GM10266 (cell line): Measurements from ENCODE around the gene NOC4L.

ENCODE experiments used
- DNase-seq: peaks from one replicate; pipeline ENCODE4 v3.0.0; 2012; ENCODE audit errors: extremely low spot score
- TF ChIP-seq, protein P1 (sequence below): IDR thresholded peaks from 2 replicates; pipeline ENCODE4 v1.5.1; 2012; ENCODE audit warnings: mild to moderate bottlenecking, low read depth; ENCODE audit not compliant: control insufficient read depth, insufficient read depth; ENCODE audit errors: missing control alignments

NOC4L gene

DNA sequence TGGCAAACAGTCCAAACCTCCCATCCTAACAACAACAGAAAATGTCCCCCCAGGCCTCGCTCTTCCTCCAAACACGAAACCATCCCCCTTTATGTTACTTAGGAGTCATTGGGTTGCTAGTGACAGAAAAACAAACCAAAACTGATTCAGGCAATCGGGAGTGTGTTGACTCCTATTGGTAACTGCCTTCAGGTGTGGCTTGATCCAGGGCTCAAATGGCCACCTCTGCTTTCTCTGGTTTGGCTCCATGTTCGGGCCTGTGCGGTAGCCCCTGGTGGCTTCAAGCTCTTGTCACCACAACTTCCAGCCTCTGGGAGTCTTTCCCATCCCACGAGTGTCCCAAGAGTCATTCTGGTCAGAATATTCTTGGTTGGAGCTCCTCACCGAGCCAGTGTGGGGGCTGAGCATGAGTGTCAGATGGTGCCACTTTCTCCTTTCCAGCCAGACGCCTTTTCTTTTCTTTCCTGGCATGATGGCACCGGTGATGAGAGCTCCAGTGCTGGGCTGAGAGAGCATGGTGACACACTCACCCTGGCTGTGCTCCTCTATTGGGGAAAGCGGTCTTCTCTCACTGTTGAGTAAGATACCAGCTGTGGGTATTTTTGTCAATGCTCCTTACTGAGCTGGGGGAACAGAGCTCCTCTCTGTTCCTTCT lies 38.6 kb downstream of the NOC4L start:
- TF ChIP-seq, protein P1, sequence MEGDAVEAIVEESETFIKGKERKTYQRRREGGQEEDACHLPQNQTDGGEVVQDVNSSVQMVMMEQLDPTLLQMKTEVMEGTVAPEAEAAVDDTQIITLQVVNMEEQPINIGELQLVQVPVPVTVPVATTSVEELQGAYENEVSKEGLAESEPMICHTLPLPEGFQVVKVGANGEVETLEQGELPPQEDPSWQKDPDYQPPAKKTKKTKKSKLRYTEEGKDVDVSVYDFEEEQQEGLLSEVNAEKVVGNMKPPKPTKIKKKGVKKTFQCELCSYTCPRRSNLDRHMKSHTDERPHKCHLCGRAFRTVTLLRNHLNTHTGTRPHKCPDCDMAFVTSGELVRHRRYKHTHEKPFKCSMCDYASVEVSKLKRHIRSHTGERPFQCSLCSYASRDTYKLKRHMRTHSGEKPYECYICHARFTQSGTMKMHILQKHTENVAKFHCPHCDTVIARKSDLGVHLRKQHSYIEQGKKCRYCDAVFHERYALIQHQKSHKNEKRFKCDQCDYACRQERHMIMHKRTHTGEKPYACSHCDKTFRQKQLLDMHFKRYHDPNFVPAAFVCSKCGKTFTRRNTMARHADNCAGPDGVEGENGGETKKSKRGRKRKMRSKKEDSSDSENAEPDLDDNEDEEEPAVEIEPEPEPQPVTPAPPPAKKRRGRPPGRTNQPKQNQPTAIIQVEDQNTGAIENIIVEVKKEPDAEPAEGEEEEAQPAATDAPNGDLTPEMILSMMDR = no peak
- no peak for DNase-seq

DNA sequence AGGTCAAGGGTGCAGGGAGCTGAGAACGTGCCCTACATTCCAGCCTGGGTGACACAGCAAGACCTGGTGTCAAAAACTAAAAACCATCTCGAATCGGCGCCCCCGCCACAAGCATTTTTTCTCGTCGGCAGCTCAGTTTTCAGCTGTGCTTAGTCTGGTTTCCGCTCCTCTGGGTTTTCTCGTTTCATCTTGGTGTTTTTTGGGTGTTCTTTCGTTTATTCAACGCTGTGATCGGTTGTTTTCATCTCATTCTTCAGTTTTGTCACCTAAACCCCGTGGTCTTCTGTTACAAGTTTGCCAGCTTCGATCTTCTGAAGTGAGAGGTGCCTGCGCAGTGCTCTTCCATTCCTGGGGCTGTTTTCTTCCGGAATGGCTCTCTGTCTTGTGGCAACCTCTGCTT lies 41.4 kb downstream of the NOC4L start:
- TF ChIP-seq, protein P1 = no peak
- no peak for DNase-seq

DNA sequence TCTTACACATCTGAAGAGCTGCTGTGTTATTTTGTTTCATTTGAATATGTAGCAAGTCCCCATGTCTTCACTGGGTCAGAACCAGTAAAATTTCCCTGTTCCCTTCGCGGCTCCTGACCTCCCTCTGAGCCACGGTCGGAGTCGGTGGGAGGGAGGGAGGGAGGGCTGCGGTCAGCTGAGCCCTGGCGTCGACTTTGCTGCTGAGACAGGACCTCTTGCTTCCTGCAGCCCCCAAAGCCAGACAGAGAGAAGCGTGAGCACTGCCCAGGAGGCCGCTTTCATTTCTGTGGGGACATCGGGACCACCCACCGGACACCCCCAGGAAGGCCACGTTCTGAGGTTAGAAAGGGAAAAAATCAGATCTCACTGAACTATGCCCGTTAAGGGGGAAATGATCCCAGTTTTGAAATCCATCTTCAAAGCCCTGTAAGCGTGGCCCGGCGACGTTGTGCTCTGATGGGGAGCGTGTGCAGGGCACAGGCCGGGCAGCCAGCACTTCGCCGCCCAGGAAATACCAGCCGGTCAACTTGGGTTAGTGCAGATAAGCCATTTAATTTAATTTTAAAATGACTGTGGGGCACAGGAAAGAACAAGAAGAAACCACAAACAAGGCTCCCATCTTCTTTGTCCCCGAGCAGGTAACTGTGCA lies 42.1 kb downstream of the NOC4L start:
- DNase-seq = no peak
- TF ChIP-seq, protein P1 = no peak

DNA sequence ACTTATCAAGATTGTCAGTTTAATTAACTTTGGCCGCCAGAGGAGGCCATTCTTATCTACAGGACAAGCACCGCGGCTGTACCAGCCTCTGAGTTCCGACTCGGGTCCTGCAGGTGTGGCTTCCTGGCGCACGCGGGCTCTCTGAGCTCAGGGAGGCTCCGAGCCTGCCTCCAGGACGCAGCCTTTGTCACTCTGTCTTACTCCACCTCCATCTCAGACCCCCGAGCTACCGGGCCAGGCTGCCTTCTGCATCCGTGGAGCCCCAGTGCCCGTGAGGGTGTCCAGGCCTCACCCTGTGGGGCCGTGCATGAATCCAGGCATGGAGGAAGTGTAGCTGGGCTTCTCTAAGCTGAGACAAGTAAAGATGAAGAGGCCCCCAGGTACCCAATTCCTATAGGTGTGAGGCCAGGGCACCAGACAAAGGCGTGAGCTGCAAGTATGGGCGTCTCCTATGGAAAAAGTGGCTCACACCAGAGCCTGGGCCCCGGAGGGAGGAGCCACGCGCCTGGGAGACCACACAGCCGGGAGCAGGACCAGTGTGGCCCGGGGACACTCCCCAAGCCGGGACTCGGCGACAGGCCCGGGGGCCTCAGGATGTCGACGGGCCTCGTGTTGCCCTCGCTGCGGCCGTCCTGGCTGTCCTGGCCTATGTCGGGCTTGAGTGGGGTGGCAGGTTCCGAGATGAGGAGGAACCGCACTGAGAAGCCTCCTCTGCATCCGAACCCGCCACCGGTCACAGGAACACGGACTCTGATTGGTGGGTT lies 42.8 kb downstream of the NOC4L start:
- no peak for DNase-seq

DNA sequence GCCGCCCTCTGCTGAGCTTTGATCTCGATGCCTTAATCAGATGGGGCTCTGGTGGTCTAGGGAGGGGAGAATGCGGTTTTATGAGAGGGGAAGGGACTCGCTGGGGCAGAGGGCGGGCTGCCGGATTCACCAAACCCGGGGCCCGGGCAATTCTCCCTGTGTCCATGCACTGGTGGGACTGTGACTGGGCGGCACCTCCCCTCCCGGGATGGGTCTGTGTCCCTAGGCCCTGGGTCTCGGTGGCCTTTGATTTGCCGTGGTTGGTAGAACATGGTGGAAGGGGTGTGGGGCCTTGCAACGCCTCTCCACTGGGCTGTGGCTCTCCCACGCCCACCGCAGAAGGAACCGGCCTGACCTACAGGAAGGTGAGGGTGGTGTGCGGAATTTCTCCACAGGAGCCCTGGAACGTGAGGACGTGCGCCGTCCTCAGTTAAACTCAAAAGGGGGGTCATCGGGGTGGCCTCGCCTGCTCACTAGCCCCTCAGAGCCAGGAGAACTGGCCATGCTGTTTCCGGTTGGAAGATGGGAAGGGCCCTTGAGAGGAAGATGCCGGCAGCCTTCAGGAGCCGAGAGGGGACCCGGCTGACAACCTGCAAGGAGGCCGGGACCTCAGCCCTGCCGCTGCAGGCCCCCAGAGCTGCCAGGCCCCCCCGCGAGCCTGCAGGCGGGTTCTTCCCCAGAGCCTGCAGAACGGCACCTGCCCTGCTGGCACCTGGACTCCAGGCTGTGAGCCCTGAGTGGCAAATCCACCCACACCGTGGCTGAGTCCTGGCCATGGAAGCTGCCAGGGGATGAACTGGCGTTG lies 43.6 kb downstream of the NOC4L start:
- no peak for DNase-seq
- TF ChIP-seq, protein P1 = no peak

More for the DNA sequence above, 42.8 kb downstream of the NOC4L start:
- TF ChIP-seq, protein P1 = no peak

DNA sequence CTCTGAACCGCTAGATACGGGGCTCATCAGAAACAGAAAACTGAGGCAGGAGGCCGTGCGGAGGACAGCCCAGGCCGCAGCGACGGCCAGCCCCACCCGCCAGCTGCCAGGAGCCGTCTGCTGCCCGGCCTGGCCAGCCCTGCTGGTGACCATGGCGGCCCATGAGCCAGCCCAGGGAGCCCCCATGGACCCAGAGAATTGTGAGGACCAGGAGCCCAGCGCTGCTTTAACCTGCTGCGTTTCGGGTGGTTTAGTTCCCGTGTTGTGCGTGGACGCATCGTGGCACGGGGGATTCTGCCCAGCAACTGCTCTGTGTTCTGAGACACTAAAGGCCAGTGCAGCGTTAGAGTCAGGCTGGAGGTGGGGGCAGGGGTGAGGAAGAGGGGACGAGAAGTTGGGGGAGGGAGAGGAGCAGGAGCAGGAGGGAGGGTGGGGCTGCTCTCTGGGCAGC lies 44.2 kb downstream of the NOC4L start:
- TF ChIP-seq, protein P1 = no peak
- DNase-seq = no peak
